ENCODE data around the gene SLC12A8.

DNA sequence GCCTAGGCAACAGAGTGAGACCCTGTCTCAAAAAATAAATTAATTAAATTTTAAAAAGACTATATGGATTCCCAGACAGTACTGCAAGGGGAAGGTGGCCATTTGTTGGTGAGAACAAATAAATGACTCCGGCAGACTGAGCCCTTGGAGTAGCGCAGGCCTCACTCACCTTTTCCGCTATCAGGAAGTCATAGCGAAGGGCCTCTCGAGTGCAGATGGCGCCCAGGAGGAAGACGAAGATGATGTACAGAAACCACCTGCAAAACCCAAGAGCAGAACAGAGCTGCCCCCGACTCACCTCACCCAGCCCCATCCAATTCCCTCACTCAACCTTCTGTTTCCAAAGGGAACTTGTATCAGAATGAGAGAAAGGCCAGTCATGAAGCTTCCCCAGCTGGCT, 93.9 kb downstream of the SLC12A8 start:
- TF ChIP-seq, protein P1, sequence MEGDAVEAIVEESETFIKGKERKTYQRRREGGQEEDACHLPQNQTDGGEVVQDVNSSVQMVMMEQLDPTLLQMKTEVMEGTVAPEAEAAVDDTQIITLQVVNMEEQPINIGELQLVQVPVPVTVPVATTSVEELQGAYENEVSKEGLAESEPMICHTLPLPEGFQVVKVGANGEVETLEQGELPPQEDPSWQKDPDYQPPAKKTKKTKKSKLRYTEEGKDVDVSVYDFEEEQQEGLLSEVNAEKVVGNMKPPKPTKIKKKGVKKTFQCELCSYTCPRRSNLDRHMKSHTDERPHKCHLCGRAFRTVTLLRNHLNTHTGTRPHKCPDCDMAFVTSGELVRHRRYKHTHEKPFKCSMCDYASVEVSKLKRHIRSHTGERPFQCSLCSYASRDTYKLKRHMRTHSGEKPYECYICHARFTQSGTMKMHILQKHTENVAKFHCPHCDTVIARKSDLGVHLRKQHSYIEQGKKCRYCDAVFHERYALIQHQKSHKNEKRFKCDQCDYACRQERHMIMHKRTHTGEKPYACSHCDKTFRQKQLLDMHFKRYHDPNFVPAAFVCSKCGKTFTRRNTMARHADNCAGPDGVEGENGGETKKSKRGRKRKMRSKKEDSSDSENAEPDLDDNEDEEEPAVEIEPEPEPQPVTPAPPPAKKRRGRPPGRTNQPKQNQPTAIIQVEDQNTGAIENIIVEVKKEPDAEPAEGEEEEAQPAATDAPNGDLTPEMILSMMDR (IDR thresholded peaks at IDR 0.05): no peak
- TF ChIP-seq EZH2 (IDR thresholded peaks at IDR 0.05; ENCODE audit: borderline replicate concordance, insufficient read depth, low read depth, low read length, poor library complexity, severe bottlenecking): no peak

All from B cell (primary cell).